Measurements from ENCODE around the gene ZKSCAN5. TPM values are rescaled to one million over a fixed set of nuclear protein-coding genes. Genes with fewer than 3 reads are reported as not detected.
"Not testable (repeated sequence)": the region's sequence is repeated elsewhere in the genome, so short reads cannot be mapped to it uniquely, and the experiment has no call there.

ZKSCAN5 gene
- total RNA-seq, 1 experiment from 2014 or later, result 15.4 TPM

GRCh38 chr7:99551767-99552463 lies 47.5 kb downstream of the ZKSCAN5 start, which contains the start of gene FAM200A:
Gene FAM200A (minus strand): TSS chr7:99552114. CDS start chr7:99548407, 3,707 bp downstream.
- DNase-seq (ENCODE audit: low read depth), result peak; percentile 96

GRCh38 chr7:99553039-99553438 lies 48.6 kb downstream of the ZKSCAN5 start:
- no peak for DNase-seq (ENCODE audit: low read depth)

- DNase-seq (ENCODE audit: low read depth), result no peak
Observed at GRCh38 chr7:99554939-99555338, 50.5 kb downstream of the ZKSCAN5 start.

- no peak for DNase-seq (ENCODE audit: low read depth)
Observed at GRCh38 chr7:99557196-99557607, 52.7 kb downstream of the ZKSCAN5 start.

- peak; percentile 22 for DNase-seq (ENCODE audit: low read depth)
Observed at GRCh38 chr7:99557940-99558305, 53.5 kb downstream of the ZKSCAN5 start.

GRCh38 chr7:99558306-99559174 lies 54.1 kb downstream of the ZKSCAN5 start, which contains the start of gene ZNF655:
Gene ZNF655 (plus strand): TSS chr7:99558642. CDS start chr7:99560560, 1,918 bp downstream.
- DNase-seq (ENCODE audit: low read depth), result peak; percentile 88

- DNase-seq (ENCODE audit: low read depth), result peak; percentile 22
Observed at GRCh38 chr7:99559175-99559915, 54.9 kb downstream of the ZKSCAN5 start.

- no peak for DNase-seq (ENCODE audit: low read depth)
Observed at GRCh38 chr7:99560834-99561736, 56.6 kb downstream of the ZKSCAN5 start.

GRCh38 chr7:99561737-99562051 lies 57.2 kb downstream of the ZKSCAN5 start:
- DNase-seq (ENCODE audit: low read depth), result no peak

- no peak for DNase-seq (ENCODE audit: low read depth)
Observed at GRCh38 chr7:99562114-99562784, 57.8 kb downstream of the ZKSCAN5 start.

GRCh38 chr7:99562832-99563231 lies 58.4 kb downstream of the ZKSCAN5 start:
- DNase-seq (ENCODE audit: low read depth), result peak; percentile 99

- DNase-seq (ENCODE audit: low read depth), result peak; percentile 73
Observed at GRCh38 chr7:99563650-99564049, 59.2 kb downstream of the ZKSCAN5 start.

- not testable (repeated sequence) for DNase-seq (ENCODE audit: low read depth)
Observed at GRCh38 chr7:99568770-99569169, 64.3 kb downstream of the ZKSCAN5 start.

- DNase-seq (ENCODE audit: low read depth), result no peak
Observed at GRCh38 chr7:99571768-99572167, 67.3 kb downstream of the ZKSCAN5 start.

- DNase-seq (ENCODE audit: low read depth), result no peak
Observed at GRCh38 chr7:99573257-99573656, 68.8 kb downstream of the ZKSCAN5 start.

- DNase-seq (ENCODE audit: low read depth), result no peak
Observed at GRCh38 chr7:99576251-99576650, 71.8 kb downstream of the ZKSCAN5 start.

GRCh38 chr7:99579281-99579955 lies 75.0 kb downstream of the ZKSCAN5 start:
- no peak for DNase-seq (ENCODE audit: low read depth)

GRCh38 chr7:99579956-99580777 lies 75.7 kb downstream of the ZKSCAN5 start:
- DNase-seq (ENCODE audit: low read depth), result peak; percentile 41

GRCh38 chr7:99580778-99581332 lies 76.4 kb downstream of the ZKSCAN5 start:
- DNase-seq (ENCODE audit: low read depth), result not testable (repeated sequence)
